Measurements from ENCODE around the gene CYP24A1. TPM values are rescaled to one million over a fixed set of nuclear protein-coding genes. Genes with fewer than 3 reads are reported as not detected.

Gene CYP24A1
- total and polyA plus RNA-seq, 2 donors (not counting 3 experiments of a cell fraction or from before 2014, with no cell fraction given) = not detected

GRCh38 chr20:54168961-54169862, 4.6 kb downstream of the CYP24A1 start:
- POLR2A ChIA-PET = no interaction called here
- Histone ChIP-seq H3K4me2 (ENCODE audit: insufficient read depth, low read length) (no peak overlapping the region), H3K9ac (replicated peaks; ENCODE audit: extremely low read depth, insufficient read depth, low read length) (no peak overlapping the region), H3K27ac (ENCODE audit: insufficient read depth, low read depth, low read length) (no peak overlapping the region), H3K4me1 (ENCODE audit: control insufficient read depth, extremely low read depth, insufficient read depth, low read length) (no peaks in the 10 kb centered on the region), H3K79me2 (ENCODE audit: control insufficient read depth, insufficient read depth, low read length) (no peaks in the 10 kb centered on the region), H4K20me1 (replicated peaks; ENCODE audit: control insufficient read depth, extremely low read depth, insufficient read depth, low read length) (no peaks in the 10 kb centered on the region), H3K9me1 (replicated peaks; ENCODE audit: control insufficient read depth, extremely low read depth, insufficient read depth, low read length) (no peaks in the 10 kb centered on the region), H2AFZ (ENCODE audit: low read depth, low read length) (no peak overlapping the region), H3K36me3 (ENCODE audit: control insufficient read depth in 2 of 2, extremely low read depth in 1 of 2, insufficient read depth in 2 of 2, low read length in 2 of 2) (no peaks in the 10 kb centered on the region), H3K27me3 (ENCODE audit: control insufficient read depth in 2 of 2, insufficient read depth in 2 of 2, low read length in 2 of 2) (peaks cover 25 to 31% of the 10 kb centered on the region in 2 experiments), H3K4me3 (replicated peaks in 1 of 3; ENCODE audit: insufficient read depth in 1 of 3, low read depth in 1 of 3, low read length in 3 of 3) (no peak overlapping the region), H3K9me3 (replicated peaks; ENCODE audit: control insufficient read depth, insufficient read depth, low read length) (no peaks in the 10 kb centered on the region)
- FAIRE-seq (no peak), DNase-seq (ENCODE audit: low read depth, low spot score) (no peak)
- dilution Hi-C loops (cut with MboI; ENCODE audit: extremely low pct_ligation_motif_present, low sequenced_read_pairs) (no loop called here), intact Hi-C loops (cut with micrococcal nuclease) (no loop called here)
- CTCF ChIA-PET = no interaction called here
- BruUV-seq (replicated peaks) = no TSS peak
- TF ChIP-seq MAX (IDR thresholded peaks at IDR 0.05; ENCODE audit: insufficient read depth, insufficient read length) (no peak), POLR2AphosphoS5 (IDR thresholded peaks at IDR 0.05; ENCODE audit: insufficient read depth, low read depth, low read length) (no peak), MYC (IDR thresholded peaks at IDR 0.05; ENCODE audit: low read depth, low read length) (no peak), FOS (IDR thresholded peaks at IDR 0.05; ENCODE audit: borderline replicate concordance, insufficient read depth, low read length) (no peak), POLR2A (IDR thresholded peaks at IDR 0.05; ENCODE audit: low read depth, low read length) (no peak), GATA2 (IDR thresholded peaks at IDR 0.05; ENCODE audit: insufficient read depth, insufficient read length, low read depth, low read length) (no peak), JUN (IDR thresholded peaks at IDR 0.05; ENCODE audit: borderline replicate concordance, insufficient read depth, insufficient read length, low read depth) (no peak), EZH2 (IDR thresholded peaks at IDR 0.05; ENCODE audit: borderline replicate concordance, low read depth, low read length, severe bottlenecking) (no peak), CTCF (IDR thresholded peaks at IDR 0.05; ENCODE audit: extremely low read depth in 1 of 2, insufficient read depth in 1 of 2, low read depth in 1 of 2, low read length in 2 of 2) (no peak)
